Psoas muscle (tissue), 8 donors: Measurements from ENCODE around the gene GNAT1. TPM values are rescaled to one million over a fixed set of nuclear protein-coding genes. Genes with fewer than 3 reads are reported as not detected.

Experiments
- ATAC-seq, 4 donors: fragments of 200-7000 bp; cut with Tn5 transposase; one replicate each; pipeline ENCODE4 v1.9.1; 2020; ENCODE audit warnings: moderate library complexity in 3 of 4, mild to moderate bottlenecking in 2 of 4
- DNase-seq, 2 donors: peaks; one replicate each; pipeline ENCODE4 v3.0.0-alpha.2; 2020
- H3K27ac ChIP-seq: fragments of 200-600 bp; one replicate; pipeline ENCODE4 v1.8.0; 2022
- H3K27me3 ChIP-seq, 3 donors: fragments of 200-600 bp in 1 of 3; one replicate each; pipeline versions ENCODE4 v1.6.1 to v1.8.0; 2013 to 2022; ENCODE audit warnings: low read length in 2 of 3, mild to moderate bottlenecking in 2 of 3, moderate library complexity in 1 of 3; ENCODE audit not compliant: insufficient read depth in 3 of 3
- H3K36me3 ChIP-seq, 2 donors: fragments of 200-600 bp in 1 of 2; one replicate each; pipeline versions ENCODE4 v1.6.1 to v1.8.0; 2013 to 2022; ENCODE audit warnings: low read depth in 1 of 2, mild to moderate bottlenecking in 1 of 2, moderate library complexity in 1 of 2; ENCODE audit not compliant: insufficient read depth in 1 of 2
- H3K4me1 ChIP-seq: fragments of 200-600 bp; one replicate; pipeline ENCODE4 v1.8.0; 2022
- H3K4me3 ChIP-seq: fragments of 200-600 bp; one replicate; pipeline ENCODE4 v1.8.0; 2022; ENCODE audit warnings: mild to moderate bottlenecking
- H3K9me3 ChIP-seq: fragments of 200-600 bp; one replicate; pipeline ENCODE4 v1.8.0; 2022
- CTCF ChIP-seq: fragments of 200-600 bp; IDR thresholded peaks from one replicate; pipeline ENCODE4 v1.8.0; 2022; ENCODE audit warnings: antibody characterized with exemption
- WGBS, 3 donors: extraction: QIAGEN DNeasy Blood & Tissue Kit; methylation state at CpG; one replicate each; pipeline versions ENCODE4 v1.1.6 to v1.1.7; 2013; 5-methylcytosine and 5-hydroxymethylcytosine counted together
- intact Hi-C, 2 donors: fragments of 100-400 bp; cut with DNase I; formaldehyde crosslinking; loops; one replicate each; pipeline versions ENCODE4 v1.11.0 to v1.14.2; 2022
- polyA plus RNA-seq, 3 donors: library from polyadenylated mRNA; stranded (reverse); fragments of 200-250 nt; gene quantifications; one replicate each; pipeline ENCODE4 v1.2.3, GENCODE V29; 2013
- total RNA-seq, 4 donors: library from RNA; stranded (reverse); fragmentation: NEBNext Ultra II Directional in 2 of 4; extraction: Animal tissue kit (Norgen Biotek cat#: 25700) in 2 of 4; gene quantifications; one replicate each; pipeline versions ENCODE4 v1.2.1 to v1.2.4, GENCODE V29; 2021 to 2023
- donor health status: healthy with polysubstance abuse.
- donor health status: DM: no; HTN: no; CAD: no; lungs with moderate emphysema.
- donor health status: Bipolar disorder and iron deficiency.
- donor health status: healthy.
- donor health status: DM: yes; HTN: yes; CAD: no.
- donor health status: DM: no; HTN: no; CAD: no.
- donor health status: DM: no; HTN: no; CAD: no.
- donor health status: DM: yes; HTN: yes; CAD: no.

GNAT1 gene
- total and polyA plus RNA-seq, 7 donors, result not detected

GRCh38 chr3:50235716-50236483, 44.5 kb downstream of the GNAT1 start, which contains the start of gene GNAI2:
Gene GNAI2 (plus strand): TSS chr3:50236204. CDS start chr3:50236336, 132 bp downstream.
- intact Hi-C loops, result no loop called here
- WGBS, 3 donors, result 1% methylated on average over 42 to 75 of the region's 75 CpGs
- no peaks in the 10 kb centered on the region for H3K27me3 ChIP-seq
- H3K4me1 ChIP-seq, result peaks cover 16% of the 10 kb centered on the region
- H3K36me3 ChIP-seq, result no peaks in the 10 kb centered on the region
- DNase-seq (peak; percentile 99), ATAC-seq (peak; percentile 93 to 97 (median 95))
- H3K4me3 ChIP-seq, result peak within 1 kb of the TSS; percentile 85
- no peak for TF ChIP-seq CTCF
- peak within 1 kb of the TSS; percentile 81 for H3K27ac ChIP-seq
- H3K9me3 ChIP-seq, result no peaks in the 10 kb centered on the region

GRCh38 chr3:50236484-50237132, 45.2 kb downstream of the GNAT1 start:
- peak overlapping the region; percentile 81 for H3K27ac ChIP-seq
- H3K4me3 ChIP-seq, result peak overlapping the region; percentile 85
- no peaks in the 10 kb centered on the region for H3K9me3 ChIP-seq
- WGBS, 3 donors, result 18 to 22% (median 18%) methylated on average over 12 to 13 of the region's 13 CpGs
- intact Hi-C loops, result no loop called here
- ATAC-seq (no peak), DNase-seq (no peak)
- H3K36me3 ChIP-seq, result no peaks in the 10 kb centered on the region
- H3K27me3 ChIP-seq, result no peaks in the 10 kb centered on the region
- TF ChIP-seq CTCF, result no peak
- peaks cover 20% of the 10 kb centered on the region for H3K4me1 ChIP-seq

- Histone ChIP-seq H3K27ac (peak overlapping the region; percentile 81), H3K36me3 (no peaks in the 10 kb centered on the region), H3K27me3 (no peaks in the 10 kb centered on the region), H3K9me3 (no peaks in the 10 kb centered on the region), H3K4me1 (peaks cover 20% of the 10 kb centered on the region), H3K4me3 (peak overlapping the region; percentile 85)
- TF ChIP-seq CTCF, result no peak
- DNase-seq (peak in 1 of 2 donors; percentile 71), ATAC-seq (no peak)
- 27 to 35% (median 29%) methylated on average over 7 of the region's 7 CpGs for WGBS, 3 donors
- intact Hi-C loops, result no loop called here
Measured at GRCh38 chr3:50237133-50237651, 45.8 kb downstream of the GNAT1 start.

- Histone ChIP-seq H3K9me3 (no peaks in the 10 kb centered on the region), H3K4me3 (peak overlapping the region; percentile 85), H3K4me1 (peaks cover 20% of the 10 kb centered on the region), H3K27ac (peak overlapping the region; percentile 81), H3K36me3 (no peaks in the 10 kb centered on the region), H3K27me3 (no peaks in the 10 kb centered on the region)
- 16 to 23% (median 18%) methylated on average over 30 to 31 of the region's 31 CpGs for WGBS, 3 donors
- TF ChIP-seq CTCF, result no peak
- intact Hi-C loops, result no loop called here
- DNase-seq (peak; percentile 84 to 89), ATAC-seq (peak in 1 of 4 donors; percentile 2)
Measured at GRCh38 chr3:50237754-50238548, 46.5 kb downstream of the GNAT1 start.
